NCI-H446 treated with DMSO at 0.1 percent for 48 hours (cell line): Measurements from ENCODE around the gene PGLYRP4.

Source experiments
- DNase-seq: peaks from one replicate; lab custom pipeline; 2025; lab: John Stamatoyannopoulos, UW

PGLYRP4 gene

DNA sequence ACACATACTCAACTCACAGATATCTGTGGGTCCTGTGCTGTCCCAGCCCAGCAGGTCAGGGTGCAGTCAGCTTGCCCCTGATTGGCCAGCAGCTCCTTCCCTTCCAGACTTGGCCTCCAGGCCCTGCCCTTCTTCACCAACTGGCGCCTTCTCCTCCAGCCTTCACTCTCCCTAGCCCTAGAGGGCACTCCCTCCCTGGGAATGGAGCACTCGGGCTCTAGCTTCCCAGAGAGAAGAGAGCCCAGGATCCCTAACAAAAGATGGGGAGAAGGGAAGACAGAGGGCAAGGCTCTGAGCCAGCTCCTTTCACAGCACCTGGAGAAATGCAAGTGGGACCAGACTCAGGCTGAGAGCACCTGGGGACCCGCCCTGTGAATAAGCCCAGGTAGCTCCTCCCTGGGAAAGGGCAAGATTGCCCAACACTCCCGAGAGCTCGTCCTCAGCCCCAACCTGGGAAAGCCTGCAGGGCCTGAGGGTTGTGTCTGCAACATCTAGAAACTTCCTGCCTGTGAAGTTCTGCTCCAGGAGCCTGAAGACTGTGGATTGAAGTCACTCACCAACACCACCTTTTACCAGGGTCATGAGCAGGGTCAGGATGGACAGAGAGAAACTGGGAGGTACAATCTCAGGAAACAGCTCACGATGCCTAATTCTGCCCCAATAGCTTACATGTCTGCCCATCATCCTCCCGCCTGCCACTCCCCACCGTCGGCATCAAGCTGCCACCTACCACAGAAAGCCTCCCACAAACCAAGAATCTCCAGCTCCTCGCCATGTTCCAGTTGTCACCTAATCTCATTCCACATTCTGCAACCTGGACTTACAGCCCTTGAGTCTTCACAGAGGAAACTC, at the start of gene PGLYRP4:
Gene PGLYRP4 (minus strand): TSS at position 331 of the 852 bp plus-strand sequence. CDS start 909 bp downstream, outside the sequence.
- DNase-seq, result no peak

GRCh38 chr1:153397924-153398651, 49.4 kb upstream of the PGLYRP4 start:
- no peak for DNase-seq

DNA sequence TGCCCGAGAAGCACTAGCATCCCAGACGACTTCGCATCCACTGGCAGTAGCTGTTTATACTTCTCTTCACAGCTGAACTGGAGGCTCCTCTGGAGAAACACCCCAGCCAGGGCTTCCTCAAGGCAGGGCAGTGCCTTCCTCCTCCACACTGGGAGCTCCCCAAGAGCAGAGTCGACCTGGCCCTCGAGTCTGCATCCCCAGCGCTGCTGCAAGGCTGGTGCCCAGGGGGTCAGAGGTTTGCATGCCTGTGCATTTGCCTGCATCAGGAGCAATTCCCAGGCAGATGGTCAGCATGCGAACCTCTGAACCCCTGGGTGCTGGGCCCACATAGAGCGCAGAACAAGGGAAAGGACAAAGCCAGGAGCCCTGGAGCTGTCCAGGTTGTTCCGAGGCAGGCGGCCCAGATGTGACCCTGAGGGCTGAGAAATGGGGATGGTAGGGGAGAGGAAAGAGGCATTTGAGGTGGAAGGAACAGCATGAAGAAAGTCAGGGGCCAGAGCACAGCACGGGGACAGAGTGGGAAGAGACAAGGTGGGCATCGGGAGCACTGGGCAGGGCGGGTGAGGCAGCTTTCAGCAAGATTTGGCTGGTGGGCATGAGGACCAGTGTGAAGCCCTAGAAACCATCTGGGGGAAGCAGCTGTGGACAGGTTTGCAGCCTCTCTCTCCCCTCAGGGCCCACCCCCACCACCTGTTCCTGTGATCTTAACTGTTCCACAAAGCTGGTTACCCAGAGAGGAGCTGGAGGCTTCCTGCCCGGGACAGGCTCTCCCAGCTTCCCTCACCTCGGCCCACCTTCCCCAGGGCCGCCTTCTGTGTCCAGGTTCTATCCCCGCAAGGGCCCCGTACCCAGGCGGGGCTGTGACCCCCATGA, 48.6 kb upstream of the PGLYRP4 start:
- no peak for DNase-seq

DNA sequence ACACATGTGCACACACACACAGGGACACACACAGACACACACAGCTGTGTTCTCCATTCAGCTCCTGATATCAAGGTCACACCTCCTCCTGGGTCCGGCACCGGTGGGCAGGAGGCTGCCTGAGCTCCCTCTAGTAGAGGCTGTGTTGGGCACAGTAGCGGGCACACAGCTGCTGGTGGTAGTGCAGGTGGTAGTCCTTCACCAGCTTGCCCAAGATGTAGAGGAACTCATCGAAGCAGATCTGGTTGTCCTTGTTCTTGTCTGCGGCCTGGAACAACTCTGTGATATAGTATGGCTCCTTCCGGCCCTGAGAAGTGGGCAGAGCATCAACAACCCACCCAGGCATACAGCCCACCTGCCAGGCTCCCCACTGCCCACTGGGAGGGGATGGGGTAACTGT, 47.8 kb upstream of the PGLYRP4 start:
- no peak for DNase-seq

DNA sequence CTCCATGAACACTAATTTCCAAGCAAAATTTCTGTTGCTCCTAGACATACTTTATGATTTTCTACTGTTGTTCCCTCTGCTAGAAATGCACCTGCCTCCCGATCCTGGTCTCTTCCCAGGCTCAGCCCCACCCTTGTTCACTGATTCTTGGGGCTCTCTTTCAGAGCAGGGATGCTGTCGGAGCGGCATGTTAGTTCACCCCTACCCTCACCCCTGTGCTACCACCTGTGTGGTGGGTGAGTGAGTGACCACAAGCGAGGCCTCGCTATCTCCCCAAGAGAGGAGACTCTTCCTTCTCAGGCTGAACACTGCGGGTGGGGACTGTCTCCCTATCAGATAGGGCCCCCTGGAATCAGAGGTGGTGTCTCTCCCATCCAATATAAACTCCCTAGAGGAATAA, 47.1 kb upstream of the PGLYRP4 start:
- no peak for DNase-seq

DNA sequence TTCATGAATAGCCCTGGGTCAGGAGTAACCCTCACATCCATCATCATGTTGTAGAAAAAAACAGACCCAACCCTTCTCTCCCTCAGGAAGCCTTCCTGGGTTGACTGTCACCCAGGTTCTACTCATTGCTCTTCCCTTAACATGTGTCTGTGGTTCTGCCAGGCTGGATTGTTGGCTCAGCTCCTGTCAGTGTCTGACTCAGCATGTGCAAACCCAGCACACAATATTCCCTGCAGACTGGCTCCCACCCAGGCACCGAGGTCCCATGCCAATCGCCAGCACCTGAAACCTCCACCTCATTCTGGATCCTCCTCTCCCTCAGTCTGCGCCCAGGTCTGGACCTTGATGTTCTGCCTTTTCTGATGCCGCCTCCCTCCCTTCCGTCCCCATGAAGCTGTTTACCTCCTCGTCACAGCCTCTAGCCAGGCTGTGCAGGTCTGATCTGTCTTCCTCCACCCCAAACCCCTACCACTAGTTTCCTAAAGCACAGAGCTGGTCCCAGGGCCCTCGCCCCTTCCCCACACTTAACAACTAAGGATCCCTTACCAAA, 46.6 kb upstream of the PGLYRP4 start:
- no peak for DNase-seq

- no peak for DNase-seq
These were observed 45.8 kb upstream of the PGLYRP4 start for GRCh38 chr1:153394391-153394790.

- no peak for DNase-seq
These were observed 45.3 kb upstream of the PGLYRP4 start for GRCh38 chr1:153393926-153394325.

DNA sequence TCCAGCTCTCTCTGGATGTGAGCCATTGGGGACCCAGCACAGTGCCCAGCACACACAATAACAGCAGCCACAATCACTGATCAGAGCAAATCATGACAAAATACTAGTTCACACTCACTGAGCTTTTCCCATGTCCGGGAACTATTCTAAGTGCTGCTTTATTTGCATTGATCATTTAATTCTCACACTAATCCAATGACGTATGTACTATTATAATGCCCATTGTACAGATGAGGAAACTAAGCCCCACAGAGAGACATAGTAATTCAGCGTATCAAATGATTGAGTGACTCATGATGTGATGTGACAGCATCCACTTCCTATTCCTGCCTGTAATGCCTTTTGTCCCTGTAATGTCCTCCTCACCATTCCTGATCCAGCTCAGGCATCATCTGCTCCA, 44.2 kb upstream of the PGLYRP4 start:
- DNase-seq, result no peak

DNA sequence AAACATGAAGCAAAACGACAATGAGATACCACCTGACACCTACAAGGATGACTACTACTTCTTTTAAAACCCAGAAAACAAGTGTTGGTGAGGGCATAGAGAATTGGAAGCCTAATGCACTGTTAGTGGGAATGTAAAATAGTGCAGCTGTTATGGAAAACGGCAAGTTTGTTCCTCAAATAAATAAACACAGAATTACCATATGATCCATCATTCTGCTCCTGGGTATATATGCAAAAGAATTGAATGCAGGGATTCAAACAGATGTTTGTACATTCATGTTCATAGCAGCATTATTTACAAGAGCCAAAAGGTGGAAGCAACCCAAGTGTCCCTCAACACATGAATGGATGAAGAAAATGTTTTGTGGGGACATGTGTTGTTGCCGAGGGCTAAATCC, 43.6 kb upstream of the PGLYRP4 start:
- no peak for DNase-seq

DNA sequence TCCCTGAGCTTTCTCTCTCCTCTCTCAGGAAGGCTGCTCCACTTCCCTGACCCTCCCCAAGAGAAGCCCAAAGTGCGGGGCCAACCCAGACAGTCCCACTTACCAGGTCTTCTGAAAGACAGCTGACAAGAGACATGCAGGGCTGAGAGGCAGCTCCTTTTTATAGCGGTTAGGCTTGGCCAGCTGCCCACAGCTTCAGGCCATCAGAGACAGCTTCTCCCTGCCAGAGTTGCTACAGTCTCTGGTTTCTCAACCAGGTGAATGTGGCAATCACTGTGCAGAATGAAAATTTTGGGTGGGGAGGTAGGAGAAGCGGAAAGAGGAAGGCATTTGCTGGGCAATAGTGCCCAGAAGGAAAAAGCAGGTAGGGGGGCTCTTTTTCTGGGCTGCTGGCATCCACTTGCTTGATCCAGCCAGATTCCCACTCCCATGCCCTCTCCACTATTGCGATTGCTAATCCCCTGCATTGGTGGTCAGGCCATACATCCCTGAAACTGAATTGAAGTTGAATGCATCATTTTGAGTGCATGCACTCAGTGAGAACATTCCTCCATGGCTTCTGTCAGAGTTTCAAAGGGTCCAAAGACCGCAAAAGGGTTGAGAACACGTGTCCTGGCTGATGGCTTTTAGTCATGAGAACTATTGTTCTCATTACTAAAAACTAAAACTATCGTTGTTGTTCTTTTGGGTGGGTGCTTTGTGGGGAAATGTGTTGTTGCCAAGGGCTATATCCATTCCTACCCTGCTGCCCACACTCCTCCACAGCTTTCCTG, 42.5 kb upstream of the PGLYRP4 start, which contains the start of gene S100A8:
Gene S100A8 (minus strand): TSS at position 136 of the 773 bp plus-strand sequence. CDS start 538 bp downstream, outside the sequence.
- no peak for DNase-seq

DNA sequence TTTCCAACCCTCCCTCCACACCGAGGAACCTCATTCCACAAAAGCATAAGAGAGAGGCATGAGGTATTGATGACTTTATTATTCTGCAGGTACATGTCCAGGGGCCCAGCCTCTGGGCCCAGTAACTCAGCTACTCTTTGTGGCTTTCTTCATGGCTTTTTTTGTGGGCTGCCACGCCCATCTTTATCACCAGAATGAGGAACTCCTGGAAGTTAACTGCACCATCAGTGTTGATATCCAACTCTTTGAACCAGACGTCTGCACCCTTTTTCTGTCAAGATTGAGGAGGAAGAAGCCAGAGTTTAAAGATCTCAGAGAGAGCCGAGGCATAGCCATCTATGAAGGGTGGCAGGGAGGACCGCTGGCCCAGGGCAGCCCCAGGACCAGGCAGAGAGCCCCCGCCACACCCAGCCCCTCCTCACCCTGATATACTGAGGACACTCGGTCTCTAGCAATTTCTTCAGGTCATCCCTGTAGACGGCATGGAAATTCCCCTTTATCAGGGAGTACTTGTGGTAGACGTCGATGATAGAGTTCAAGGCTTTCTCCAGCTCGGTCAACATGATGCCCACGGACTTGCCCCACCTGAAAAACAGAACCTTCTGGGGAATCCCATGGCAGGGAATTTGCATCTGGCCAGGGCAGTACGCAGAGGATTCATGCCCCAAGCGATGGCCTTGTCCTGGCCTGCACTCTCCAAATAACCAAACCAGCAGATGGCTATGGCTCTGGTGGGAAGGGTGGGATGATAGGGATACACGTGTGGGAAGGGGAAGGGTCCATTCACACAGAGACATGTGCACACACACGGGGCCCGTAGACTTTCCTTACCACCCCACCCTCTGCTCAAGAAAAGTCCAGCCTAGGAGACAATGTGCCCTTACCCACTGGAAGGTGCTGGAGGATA, 41.6 kb upstream of the PGLYRP4 start:
- no peak for DNase-seq

GRCh38 chr1:153389401-153389800, 40.8 kb upstream of the PGLYRP4 start:
- DNase-seq, result no peak

- no peak for DNase-seq
These were observed 39.1 kb upstream of the PGLYRP4 start for GRCh38 chr1:153387785-153388184.

DNA sequence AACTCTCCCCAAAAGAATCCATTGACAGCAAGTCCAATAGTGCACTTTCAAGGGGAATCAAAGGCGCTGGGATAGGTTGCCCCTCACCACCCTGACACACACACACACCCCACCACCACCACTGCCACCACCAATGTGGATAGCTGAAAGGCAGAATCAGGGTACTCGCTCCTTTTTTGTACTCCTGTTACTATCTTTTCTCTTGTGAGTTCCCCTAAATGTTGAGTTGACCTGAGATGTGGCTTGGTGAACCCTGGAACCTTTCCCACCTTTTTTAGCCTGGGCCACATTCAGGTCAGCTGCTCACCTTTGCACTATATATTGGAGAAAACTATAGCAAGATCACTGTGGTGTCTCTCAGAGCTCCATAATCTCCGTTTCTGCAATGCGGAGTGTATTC, 38.4 kb upstream of the PGLYRP4 start:
- DNase-seq, result no peak

GRCh38 chr1:153386500-153386901, 37.9 kb upstream of the PGLYRP4 start:
- no peak for DNase-seq

GRCh38 chr1:153384958-153385580, 36.4 kb upstream of the PGLYRP4 start:
- DNase-seq, result no peak

GRCh38 chr1:153380711-153381110, 32.1 kb upstream of the PGLYRP4 start:
- DNase-seq, result no peak

DNA sequence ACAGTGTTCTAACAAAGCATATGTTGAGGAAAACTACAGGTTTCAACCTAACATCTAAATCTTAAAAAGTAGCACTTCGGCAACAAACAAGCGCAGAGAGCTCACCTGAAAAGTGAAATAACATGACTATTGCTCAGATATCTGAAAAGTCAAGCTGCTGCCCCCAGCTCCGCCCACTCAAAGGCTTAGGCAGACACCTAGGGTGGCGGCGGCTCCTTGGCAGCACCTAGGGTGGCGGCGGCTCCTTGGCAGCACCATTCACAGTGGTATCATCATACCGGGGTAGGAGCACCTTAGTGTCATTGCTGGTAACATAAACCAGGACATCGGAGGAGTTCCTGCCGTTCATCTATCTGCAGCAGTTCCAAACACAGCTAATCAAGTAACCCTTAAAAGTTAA, 30.9 kb upstream of the PGLYRP4 start:
- no peak for DNase-seq

GRCh38 chr1:153375511-153375910, 26.9 kb upstream of the PGLYRP4 start, which contains the start of gene S100A12:
Gene S100A12 (minus strand): TSS chr1:153375621. CDS start chr1:153374592, 1,029 bp downstream.
- DNase-seq, result no peak
